GM21360 (cell line): ENCODE results near the gene IPO11.

Source experiments
- ATAC-seq: cut with Tn5 transposase; IDR thresholded peaks from one replicate; pipeline ENCODE4 v1.9.1; 2021; ENCODE audit warnings: mild to moderate bottlenecking, moderate library complexity; ENCODE audit not compliant: unreplicated experiment

Gene IPO11

DNA sequence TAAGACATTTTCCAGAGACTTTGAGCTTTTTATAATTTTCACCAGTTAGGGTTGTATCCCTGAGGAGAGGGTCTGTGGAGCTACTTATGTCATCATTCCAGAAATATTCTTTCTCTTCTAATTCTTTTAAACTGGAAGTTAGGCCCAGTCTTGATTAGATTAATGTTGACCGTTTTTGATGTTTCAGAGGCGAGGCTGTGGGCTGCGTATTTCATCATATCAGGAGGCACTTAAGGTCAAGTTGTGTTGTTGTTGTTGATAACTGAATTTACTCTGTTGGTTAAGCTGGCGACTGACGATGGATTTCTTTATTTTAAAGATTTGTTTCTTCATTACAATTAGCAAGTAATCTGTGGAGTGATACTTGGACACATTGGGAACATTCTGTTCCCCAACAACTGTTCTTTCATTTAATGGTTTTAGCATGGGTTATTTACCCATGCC is 20.1 kb downstream of the IPO11 start:
- no peak for ATAC-seq

DNA sequence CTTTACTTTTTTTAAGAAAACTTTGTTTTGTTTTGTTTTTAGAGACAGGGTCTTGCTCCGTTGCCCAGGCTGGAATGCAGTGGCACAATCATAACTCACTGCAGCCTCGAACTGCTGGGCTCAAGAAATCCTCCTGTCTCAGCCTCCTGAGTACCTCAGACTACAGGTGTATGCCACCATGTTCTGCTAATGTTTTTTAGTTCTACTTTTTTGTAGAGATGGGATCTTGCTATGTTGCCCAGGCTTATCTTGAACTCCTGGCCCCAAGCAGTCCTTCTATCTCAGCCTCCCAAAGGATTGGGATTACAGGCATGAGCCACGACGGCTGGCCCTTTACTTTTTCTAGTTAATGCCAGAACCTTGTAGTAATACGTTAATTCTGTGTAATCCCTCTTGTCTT is 36.0 kb downstream of the IPO11 start:
- no peak for ATAC-seq

- ATAC-seq = no peak
Observed at GRCh38 chr5:62450259-62450658, 37.7 kb downstream of the IPO11 start.

DNA sequence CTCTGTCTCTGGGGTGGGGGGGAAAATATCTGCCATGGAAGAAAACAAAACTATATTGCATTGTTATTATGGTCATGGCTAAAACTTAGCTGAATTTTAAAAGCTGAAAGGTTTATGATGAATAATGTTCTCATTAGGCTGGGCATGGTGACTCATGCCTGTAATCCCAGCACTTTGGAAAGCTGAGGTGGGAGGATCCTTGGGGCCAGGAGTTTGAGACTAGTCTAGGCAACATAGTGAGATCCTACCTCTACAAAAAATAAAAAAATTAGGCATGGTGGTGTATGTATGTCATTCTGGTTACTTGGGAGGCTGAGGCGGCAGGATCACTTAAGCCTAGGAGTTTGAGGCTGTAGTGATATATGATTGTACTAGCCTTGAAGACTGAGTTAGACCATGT is 44.5 kb downstream of the IPO11 start:
- ATAC-seq = no peak

DNA sequence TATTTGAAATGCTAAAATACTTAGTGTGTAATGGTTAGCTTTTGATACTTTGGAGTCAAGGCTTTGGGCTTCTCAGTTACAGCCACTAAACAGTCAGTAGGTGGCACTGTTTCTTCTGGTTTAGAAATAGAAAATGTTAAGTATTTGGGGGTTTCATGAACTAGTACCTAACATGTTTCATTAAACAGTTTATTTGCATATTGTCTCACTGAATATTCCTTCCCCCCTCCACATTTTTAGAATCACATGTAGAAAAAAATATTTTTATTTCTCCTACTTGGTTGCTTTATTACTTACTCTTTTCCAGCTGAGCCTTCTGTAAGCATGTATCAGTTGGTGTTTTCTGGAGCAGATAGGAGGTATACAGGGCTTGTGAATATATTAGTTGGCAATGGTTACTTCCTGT is 48.0 kb downstream of the IPO11 start:
- ATAC-seq = peak; percentile 90

DNA sequence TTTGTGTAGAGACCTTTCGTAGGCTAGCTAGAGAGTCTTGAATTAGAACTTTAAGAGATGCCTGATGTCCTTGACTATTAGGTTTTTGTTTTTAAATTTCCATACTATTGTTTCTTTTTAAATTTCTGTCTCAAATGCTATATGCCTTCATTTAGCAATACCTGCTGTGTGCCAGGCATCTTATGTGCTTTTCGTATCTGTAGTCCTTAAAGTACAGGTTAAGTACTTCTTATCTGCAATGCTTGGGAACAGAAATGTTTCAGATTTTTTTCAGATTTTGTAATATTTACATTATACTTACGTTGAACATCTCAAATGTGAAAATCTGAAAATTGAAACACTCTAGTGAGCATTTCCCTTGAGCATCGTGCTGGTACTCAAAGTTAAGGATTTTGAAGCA is 49.0 kb downstream of the IPO11 start:
- no peak for ATAC-seq

- no peak for ATAC-seq
Observed at GRCh38 chr5:62465985-62466925, 53.7 kb downstream of the IPO11 start.

DNA sequence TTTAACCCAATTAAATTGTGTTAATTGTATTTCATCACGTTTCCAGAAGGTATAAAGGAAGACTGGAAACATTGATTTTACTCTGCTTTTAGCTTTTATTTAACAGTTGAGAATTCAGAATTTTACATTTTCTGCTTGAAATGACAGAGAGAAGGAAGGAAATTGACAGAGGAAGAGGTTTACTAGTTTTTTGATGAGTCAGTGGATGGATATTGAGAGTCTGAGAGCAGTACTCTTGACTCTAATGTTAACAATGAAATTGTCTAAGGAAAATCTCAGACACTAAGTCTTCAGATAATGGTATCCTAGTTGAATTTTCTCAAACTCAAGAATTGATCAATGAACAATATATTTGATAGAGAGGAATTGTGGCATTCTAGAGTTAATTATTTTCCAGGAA is 60.6 kb downstream of the IPO11 start:
- no peak for ATAC-seq

DNA sequence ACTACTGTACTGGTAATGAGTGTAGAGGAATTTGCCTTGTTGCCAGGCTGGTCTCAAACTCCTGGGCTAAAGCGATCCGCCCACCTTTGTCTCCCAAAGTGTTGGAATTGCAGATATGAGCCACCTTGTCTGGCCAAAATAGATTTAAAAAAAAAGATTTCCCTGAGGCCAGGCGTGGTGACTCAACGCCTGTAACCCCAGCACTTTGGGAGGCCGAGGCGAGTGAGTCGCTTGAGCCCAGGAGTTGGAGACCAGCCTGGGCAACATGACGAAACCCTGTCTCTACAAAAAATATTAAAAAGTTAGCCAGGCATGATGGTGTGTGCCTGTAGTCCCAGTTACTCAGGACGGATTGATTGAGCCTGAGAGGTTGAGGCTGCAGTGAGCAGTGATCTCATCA is 62.5 kb downstream of the IPO11 start:
- no peak for ATAC-seq

- ATAC-seq = no peak
Observed at GRCh38 chr5:62477801-62478200, 65.2 kb downstream of the IPO11 start.

DNA sequence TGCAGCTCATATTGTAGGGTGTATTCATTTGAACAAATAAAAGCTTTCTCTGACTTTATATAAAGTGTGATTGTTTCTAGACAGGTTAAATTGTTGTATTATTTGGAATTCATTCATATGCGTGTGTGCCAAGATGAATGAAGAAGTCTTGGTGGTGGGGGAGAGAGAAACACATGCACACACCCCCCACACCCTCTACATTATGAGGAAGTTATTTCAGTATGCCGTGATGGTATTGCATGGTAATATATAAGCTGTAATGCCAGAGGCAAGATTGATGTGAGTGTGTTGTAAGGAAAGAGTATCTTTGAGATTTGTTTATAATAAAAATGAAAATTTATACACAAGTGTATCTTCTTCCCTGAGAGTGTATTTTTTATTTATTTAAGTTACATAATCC is 71.0 kb downstream of the IPO11 start:
- no peak for ATAC-seq

- no peak for ATAC-seq
Observed at GRCh38 chr5:62486672-62487071, 74.1 kb downstream of the IPO11 start.

DNA sequence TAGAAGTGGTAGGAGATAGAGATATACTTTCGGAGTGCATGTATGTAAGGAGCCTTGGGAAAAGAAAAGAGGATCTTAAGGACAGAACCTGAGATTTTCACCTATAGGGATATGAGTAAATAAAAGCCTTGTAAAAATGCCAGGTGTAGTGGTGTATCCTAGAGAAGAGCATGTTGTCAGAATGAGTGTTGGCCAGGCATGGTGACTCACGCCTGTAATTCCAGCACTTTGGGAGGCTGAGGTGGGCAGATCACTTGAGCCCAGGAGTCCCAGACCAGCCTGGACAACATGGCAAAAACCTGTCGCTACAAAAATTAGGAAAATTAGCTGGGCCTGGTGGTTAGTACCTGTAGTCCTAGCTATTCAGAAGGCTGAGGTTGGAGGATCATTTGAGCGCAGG is 76.0 kb downstream of the IPO11 start:
- ATAC-seq = no peak

DNA sequence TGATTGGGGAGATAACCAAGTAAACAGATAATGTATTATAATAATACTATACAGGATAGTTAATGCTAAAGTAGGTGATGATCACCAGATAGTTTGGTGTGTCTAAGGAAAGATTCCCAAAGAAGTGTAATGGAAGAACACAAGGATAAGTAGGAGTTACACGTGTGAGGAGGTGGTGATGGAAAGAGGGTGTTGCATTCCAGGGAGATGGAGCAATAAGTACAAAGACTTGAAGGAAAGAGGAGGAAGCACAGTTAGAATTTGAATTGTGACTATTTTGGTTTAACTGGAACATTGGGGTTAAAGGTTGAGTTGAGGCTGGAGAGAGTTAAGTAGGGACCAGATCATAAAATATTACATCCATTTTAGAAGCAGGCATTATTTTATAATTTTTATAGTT is 76.9 kb downstream of the IPO11 start:
- no peak for ATAC-seq

- no peak for ATAC-seq
Observed at GRCh38 chr5:62494772-62495171, 82.2 kb downstream of the IPO11 start.

DNA sequence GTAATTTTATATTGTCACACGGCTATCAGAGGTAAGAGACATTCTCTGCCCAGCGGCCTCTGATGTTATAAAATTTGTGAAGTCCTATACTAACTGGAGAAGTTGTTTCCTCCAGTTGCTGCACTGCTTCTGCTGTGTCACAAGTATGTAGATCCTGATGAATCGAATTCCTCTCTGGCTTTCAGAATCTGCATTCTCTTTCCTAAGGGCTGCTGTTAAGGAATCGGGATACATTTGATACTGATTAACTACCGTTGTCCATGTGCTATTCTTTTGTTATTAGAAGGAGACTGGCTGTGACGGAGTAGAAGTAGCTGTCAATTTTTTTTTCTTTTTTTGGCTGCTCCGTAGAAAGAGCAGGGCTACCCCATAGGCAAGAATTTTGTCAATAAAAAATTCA is 84.3 kb downstream of the IPO11 start:
- ATAC-seq = no peak

GRCh38 chr5:62498961-62499360 is 86.4 kb downstream of the IPO11 start:
- ATAC-seq = no peak

GRCh38 chr5:62499756-62500155 is 87.2 kb downstream of the IPO11 start:
- ATAC-seq = no peak

DNA sequence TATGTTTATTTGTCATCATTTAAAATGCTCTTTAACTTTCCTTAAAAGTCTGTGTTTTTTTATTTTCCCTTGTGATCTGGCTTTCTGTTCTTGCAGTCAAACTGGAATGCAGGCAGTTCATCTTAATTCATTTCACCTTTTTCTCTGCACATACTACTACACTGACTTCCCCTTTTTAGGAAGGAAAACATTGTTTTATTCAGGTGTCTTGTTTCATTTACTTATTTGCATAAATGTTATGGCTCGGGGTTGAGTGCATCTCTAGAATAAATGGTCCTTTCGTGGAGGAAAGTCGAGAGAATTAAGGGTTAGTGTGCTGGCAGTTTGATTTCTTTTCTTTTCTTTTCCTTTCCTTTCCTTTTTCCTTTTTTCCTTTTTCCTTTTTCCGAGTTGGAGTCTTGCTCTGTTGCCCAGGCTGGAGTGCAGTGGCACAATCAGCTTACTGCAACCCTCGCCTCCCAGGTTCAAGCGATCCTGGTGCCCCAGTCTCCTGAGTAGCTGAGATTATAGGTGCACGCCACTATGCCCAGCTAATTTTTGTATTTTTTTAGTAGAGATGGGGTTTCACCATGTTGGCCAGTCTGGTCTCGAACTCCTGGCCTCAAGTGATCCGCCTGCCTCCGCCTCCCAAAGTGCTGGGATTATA is 90.0 kb downstream of the IPO11 start:
- ATAC-seq = no peak

GRCh38 chr5:62504129-62504528 is 91.6 kb downstream of the IPO11 start:
- ATAC-seq = no peak

DNA sequence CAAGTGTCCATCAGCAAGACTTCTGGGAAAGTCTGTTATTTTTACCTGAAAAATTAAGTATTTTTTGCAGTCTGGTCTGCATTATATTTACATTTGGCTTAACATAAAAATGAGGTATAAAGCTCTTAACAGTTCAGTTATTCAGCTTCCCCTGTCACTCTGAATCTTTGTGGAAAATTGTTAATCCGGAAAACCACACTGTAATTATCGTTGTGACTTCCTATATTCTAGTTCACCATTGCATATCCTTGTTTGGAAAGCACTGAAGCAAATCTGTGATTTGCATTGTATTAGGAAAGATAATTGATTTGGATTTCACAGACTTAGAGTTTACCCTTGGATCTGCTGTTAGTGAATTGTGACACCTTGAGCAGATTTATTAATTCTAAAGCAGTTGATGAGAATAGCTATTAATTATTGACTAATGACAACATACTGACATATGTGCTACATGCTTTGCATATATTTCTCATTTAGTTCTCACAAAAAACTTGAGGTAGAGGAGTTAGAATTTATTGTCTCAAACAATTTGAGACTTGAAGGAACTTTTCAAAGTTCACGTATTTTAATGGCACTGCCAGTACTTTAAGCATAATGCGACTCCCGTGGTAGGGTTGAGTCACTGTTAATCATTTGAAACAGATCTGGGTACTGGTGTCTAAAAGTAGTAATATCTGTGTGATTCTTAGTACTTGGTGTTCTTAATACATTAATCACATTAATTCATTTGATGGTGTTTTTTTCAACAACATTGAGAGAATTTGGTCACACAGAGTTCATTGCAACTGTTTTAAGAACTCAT is 94.3 kb downstream of the IPO11 start:
- no peak for ATAC-seq
